Measurements from ENCODE around the gene PNMA8A.
"Not testable (repeated sequence)": the region's sequence is repeated elsewhere in the genome, so short reads cannot be mapped to it uniquely, and the experiment has no call there.

PNMA8A gene

GRCh38 chr19:46497773-46498172 is 26.4 kb upstream of the PNMA8A start:
- Histone ChIP-seq H3K4me3 (replicated peaks; ENCODE audit: insufficient read depth, low read length) (no peak overlapping the region), H3K27me3 (ENCODE audit: insufficient read depth, poor library complexity, severe bottlenecking) (peaks cover 23% of the 10 kb centered on the region), H3K27ac (replicated peaks) (no peak overlapping the region)
- no peak for DNase-seq (ENCODE audit: low read depth in 1 of 2, low spot score in 1 of 2)
- TF ChIP-seq, protein P1, sequence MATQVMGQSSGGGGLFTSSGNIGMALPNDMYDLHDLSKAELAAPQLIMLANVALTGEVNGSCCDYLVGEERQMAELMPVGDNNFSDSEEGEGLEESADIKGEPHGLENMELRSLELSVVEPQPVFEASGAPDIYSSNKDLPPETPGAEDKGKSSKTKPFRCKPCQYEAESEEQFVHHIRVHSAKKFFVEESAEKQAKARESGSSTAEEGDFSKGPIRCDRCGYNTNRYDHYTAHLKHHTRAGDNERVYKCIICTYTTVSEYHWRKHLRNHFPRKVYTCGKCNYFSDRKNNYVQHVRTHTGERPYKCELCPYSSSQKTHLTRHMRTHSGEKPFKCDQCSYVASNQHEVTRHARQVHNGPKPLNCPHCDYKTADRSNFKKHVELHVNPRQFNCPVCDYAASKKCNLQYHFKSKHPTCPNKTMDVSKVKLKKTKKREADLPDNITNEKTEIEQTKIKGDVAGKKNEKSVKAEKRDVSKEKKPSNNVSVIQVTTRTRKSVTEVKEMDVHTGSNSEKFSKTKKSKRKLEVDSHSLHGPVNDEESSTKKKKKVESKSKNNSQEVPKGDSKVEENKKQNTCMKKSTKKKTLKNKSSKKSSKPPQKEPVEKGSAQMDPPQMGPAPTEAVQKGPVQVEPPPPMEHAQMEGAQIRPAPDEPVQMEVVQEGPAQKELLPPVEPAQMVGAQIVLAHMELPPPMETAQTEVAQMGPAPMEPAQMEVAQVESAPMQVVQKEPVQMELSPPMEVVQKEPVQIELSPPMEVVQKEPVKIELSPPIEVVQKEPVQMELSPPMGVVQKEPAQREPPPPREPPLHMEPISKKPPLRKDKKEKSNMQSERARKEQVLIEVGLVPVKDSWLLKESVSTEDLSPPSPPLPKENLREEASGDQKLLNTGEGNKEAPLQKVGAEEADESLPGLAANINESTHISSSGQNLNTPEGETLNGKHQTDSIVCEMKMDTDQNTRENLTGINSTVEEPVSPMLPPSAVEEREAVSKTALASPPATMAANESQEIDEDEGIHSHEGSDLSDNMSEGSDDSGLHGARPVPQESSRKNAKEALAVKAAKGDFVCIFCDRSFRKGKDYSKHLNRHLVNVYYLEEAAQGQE (IDR thresholded peaks at IDR 0.05; ENCODE audit: insufficient replicate concordance, low read depth): no peak
- TF ChIP-seq GABPA (IDR thresholded peaks at IDR 0.05; ENCODE audit: low read depth) (no peak), POLR2AphosphoS5 (IDR thresholded peaks at IDR 0.05; ENCODE audit: low read depth) (no peak), CTCF (IDR thresholded peaks at IDR 0.05; ENCODE audit: insufficient read depth, low read length) (no peak), SPI1 (IDR thresholded peaks at IDR 0.05; ENCODE audit: borderline replicate concordance, low read depth) (no peak)

GRCh38 chr19:46496886-46497285 is 25.5 kb upstream of the PNMA8A start:
- not testable (repeated sequence) for DNase-seq (ENCODE audit: low read depth in 1 of 2, low spot score in 1 of 2); H3K4me3 ChIP-seq (replicated peaks; ENCODE audit: insufficient read depth, low read length); H3K27ac ChIP-seq (replicated peaks)
- H3K27me3 ChIP-seq (ENCODE audit: insufficient read depth, poor library complexity, severe bottlenecking): peaks cover 32% of the 10 kb centered on the region

- no peak for DNase-seq (ENCODE audit: low read depth in 1 of 2, low spot score in 1 of 2)
- TF ChIP-seq, protein P1 (IDR thresholded peaks at IDR 0.05; ENCODE audit: insufficient replicate concordance, low read depth): no peak
- TF ChIP-seq POLR2AphosphoS5 (IDR thresholded peaks at IDR 0.05; ENCODE audit: low read depth): no peak
- TF ChIP-seq CTCF (IDR thresholded peaks at IDR 0.05; ENCODE audit: insufficient read depth, low read length): no peak
- no peak for TF ChIP-seq SPI1 (IDR thresholded peaks at IDR 0.05; ENCODE audit: borderline replicate concordance, low read depth)
- no peak for TF ChIP-seq GABPA (IDR thresholded peaks at IDR 0.05; ENCODE audit: low read depth)
- H3K27ac ChIP-seq (replicated peaks): no peak overlapping the region
- peaks cover 37% of the 10 kb centered on the region for H3K27me3 ChIP-seq (ENCODE audit: insufficient read depth, poor library complexity, severe bottlenecking)
- no peak overlapping the region for H3K4me3 ChIP-seq (replicated peaks; ENCODE audit: insufficient read depth, low read length)
Observed at GRCh38 chr19:46496304-46496703, 24.9 kb upstream of the PNMA8A start.

GRCh38 chr19:46495786-46496099 is 24.4 kb upstream of the PNMA8A start, which contains the start of gene PNMA8B:
PNMA8B (minus strand) TSS chr19:46495867; CDS start chr19:46495465, 402 bp downstream.
- H3K27ac ChIP-seq (replicated peaks): no peak within 1 kb of the TSS
- DNase-seq (ENCODE audit: low read depth in 1 of 2, low spot score in 1 of 2): no peak
- no peak within 1 kb of the TSS for H3K4me3 ChIP-seq (replicated peaks; ENCODE audit: insufficient read depth, low read length)
- TF ChIP-seq SPI1 (IDR thresholded peaks at IDR 0.05; ENCODE audit: borderline replicate concordance, low read depth): no peak
- TF ChIP-seq POLR2AphosphoS5 (IDR thresholded peaks at IDR 0.05; ENCODE audit: low read depth): no peak
- TF ChIP-seq GABPA (IDR thresholded peaks at IDR 0.05; ENCODE audit: low read depth): no peak
- TF ChIP-seq, protein P1 (IDR thresholded peaks at IDR 0.05; ENCODE audit: insufficient replicate concordance, low read depth): no peak
- TF ChIP-seq CTCF (IDR thresholded peaks at IDR 0.05; ENCODE audit: insufficient read depth, low read length): no peak
- peaks cover 37% of the 10 kb centered on the region for H3K27me3 ChIP-seq (ENCODE audit: insufficient read depth, poor library complexity, severe bottlenecking)

Data from HL-60 (cell line).